IPS DF 6.9 (cell line): ENCODE results near the gene MYL9.

Source experiments
- DNase-seq: peaks from one replicate; pipeline ENCODE4 v3.0.0-alpha.2; 2013; ENCODE audit warnings: low read depth, low spot score
- H3K27ac ChIP-seq: one replicate; pipeline ENCODE4 v1.5.1; 2013; ENCODE audit warnings: low read length, control low read depth
- H3K27me3 ChIP-seq: 2 replicates; pipeline ENCODE4 v1.6.1; 2013; ENCODE audit warnings: mild to moderate bottlenecking, low read length; ENCODE audit not compliant: control insufficient read depth, insufficient read depth
- H3K36me3 ChIP-seq: 2 replicates; pipeline ENCODE4 v1.6.1; 2013; ENCODE audit warnings: low read length; ENCODE audit not compliant: control insufficient read depth, insufficient read depth
- H3K4me1 ChIP-seq: 2 replicates; pipeline ENCODE4 v1.6.1; 2013; ENCODE audit warnings: low read length; ENCODE audit not compliant: control insufficient read depth, insufficient read depth
- H3K4me3 ChIP-seq: 2 replicates; pipeline ENCODE4 v1.5.1; 2013; ENCODE audit warnings: mild to moderate bottlenecking, low read length
- H3K9me3 ChIP-seq: 2 replicates; pipeline ENCODE4 v1.6.1; 2013; ENCODE audit warnings: low read length, inconsistent platforms; ENCODE audit not compliant: control insufficient read depth, insufficient read depth
- WGBS: extraction: QIAGEN DNeasy Blood & Tissue Kit; methylation state at CpG from one replicate; pipeline ENCODE4 v1.1.7; 2013; ENCODE audit warnings: mixed read lengths, missing lambda C conversion rate; ENCODE audit not compliant: insufficient read length, insufficient coverage; 5-methylcytosine and 5-hydroxymethylcytosine counted together

The MYL9 gene

DNA sequence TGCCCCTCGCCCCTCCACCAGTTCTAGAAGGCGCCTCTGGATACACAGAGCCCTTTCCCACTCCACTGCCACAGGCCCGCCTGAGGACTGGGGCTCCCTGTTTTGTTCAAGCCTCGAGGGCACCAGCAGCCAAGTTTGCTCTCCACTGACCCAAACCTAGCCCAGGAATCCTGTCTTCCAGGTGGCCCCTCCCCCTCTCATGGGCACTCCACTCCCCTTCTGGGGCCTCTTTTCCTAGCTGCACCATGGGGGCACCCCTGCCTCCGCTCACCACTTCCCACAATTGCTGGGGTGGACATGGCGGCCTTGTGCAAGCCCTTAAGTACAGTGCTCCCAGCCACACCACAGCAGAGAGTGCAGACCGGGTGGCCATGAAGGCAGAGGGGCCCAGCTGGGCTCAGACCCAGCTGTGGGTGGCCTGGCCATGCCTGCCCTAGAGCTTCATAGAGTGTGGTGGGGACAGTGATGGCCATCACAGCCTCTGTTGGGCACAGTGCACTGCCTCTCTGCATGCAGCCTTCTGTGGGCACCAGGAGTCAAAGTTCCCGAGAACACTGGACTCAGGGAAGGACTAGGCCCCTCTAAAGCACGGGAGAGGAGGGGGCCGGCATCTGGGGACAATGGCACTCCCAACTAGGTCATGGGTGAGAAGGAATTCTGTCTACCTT lies 1.3 kb downstream of the MYL9 start:
- H3K4me3 ChIP-seq: no peak overlapping the region
- H3K27me3 ChIP-seq: no peaks in the 10 kb centered on the region
- DNase-seq: no peak
- WGBS: no CpG with 5 or more reads among the region's 10 CpGs
- H3K4me1 ChIP-seq: peaks cover 15% of the 10 kb centered on the region
- H3K27ac ChIP-seq: no peak overlapping the region
- H3K36me3 ChIP-seq: no peaks in the 10 kb centered on the region
- H3K9me3 ChIP-seq: no peaks in the 10 kb centered on the region

DNA sequence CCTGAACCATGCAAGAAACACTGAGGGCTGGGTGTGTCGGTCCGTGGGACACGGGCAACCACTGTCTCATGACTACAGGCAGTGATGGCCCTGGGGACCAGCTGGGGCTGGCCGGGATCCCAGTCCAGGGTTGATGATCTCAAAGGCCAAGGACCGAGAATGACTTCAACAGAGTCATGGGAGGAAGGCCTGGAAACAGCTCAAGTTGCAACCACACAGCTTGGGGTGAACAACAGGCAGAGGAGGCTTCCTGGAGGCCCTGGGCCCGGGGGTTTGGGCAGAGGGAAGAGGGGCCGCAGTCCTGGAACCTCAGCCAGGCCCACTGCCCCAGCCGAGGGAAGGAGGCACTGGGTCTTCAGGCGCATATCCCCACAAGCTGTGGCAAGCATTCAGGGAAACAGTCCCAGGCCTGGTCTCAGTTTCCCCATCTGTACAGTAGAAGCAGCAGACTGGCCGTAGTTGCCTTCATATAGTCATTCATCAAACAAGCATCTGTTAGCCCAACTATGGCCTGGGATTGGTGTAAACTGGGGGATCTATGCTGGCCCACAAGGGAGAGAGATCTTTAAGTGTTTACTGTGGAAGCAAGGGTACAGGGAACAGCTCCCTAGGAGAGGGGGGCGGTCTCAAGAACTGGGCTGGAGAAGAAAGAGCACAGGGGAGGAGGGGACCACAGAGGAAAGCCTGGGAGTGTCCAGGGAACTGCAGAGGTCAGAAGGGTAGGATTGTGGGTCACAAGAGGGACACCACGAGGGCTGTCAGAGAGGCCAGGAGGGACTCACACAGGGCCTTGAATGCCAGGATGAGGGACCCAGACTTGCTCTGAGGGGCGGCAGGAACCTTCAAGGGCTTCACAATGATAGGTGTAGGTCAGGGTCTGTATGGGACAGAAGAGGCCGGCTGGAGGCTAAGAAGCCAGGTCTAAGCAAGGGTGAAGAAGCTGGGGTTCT lies 2.1 kb downstream of the MYL9 start:
- H3K27me3 ChIP-seq: no peaks in the 10 kb centered on the region
- H3K9me3 ChIP-seq: no peaks in the 10 kb centered on the region
- H3K4me3 ChIP-seq: no peak overlapping the region
- peaks cover 15% of the 10 kb centered on the region for H3K4me1 ChIP-seq
- 0 out of 2 replicates have a peak, but pooled peaks cover under 1% of the 10 kb centered on the region for H3K36me3 ChIP-seq
- DNase-seq: no peak
- WGBS: no CpG with 5 or more reads among the region's 14 CpGs
- no peak overlapping the region for H3K27ac ChIP-seq

DNA sequence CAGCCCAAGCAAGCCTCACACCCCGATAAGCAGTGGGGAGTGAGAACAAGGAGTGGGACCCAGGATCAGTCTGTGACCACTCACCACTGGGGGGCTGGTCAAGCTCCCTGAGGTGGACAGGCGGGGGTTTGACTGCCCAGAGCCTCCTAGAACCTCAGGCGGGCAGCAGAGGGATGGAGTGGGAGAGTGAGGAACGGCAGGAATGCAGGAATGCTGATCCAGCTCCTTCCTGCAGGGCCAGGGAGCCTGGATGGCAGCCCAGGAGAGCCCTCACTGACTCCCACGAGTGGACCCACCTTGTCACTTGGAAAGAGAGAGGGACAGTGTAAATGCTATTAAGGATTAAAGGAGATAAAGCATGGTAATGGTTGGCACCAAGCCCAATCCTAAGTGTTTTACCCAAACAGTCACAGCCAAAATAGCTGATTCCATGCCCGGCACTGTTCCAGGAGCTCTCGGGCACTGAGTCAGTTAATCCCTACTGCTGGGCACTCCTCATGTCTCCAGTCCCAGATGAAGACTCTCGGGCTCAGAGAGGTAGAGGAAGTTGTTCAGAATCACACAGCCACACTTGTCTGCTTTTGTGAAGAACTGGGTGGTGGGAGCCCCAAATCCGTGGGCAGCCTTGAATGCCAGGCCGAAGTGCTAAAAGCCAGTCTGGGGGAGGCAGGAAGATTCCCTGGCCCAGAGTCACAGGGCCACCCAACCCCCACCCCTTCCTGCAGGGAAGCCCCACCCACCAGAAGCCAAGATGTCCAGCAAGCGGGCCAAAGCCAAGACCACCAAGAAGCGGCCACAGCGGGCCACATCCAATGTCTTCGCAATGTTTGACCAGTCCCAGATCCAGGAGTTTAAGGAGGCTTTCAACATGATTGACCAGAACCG lies 3.1 kb downstream of the MYL9 start:
- Histone ChIP-seq H3K4me3 (no peak overlapping the region), H3K27ac (no peak overlapping the region)
- WGBS: no CpG with 5 or more reads among the region's 15 CpGs

DNA sequence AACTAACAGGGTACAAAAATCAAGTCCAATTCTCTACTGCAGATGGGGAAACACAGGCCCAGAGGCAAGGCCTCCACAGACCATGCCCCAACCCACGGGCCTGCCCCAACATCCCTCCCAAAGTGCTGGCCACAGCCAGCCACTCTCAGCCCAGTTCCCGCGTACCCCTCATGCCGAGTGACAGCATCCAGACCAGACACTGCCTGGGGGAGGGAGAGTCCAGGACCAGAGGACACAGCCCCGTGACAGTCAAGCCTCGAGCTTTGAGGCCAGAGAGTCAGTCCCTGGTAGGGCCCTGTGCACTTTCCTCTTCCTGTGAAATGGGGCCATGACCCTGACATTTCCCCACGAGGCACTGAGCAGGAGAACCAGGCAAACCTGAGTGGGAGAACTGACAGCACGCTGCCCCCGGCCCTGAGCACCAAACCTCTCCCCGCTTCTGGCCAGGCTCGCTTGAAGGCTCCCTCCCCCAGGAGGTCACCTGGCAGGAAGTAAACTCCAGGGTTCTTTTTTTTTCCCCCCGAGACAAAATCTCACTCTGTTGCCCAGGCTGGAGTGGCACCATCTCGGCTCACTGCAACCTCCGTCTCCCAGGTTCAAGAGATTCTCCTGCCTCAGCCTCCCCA lies 4.9 kb downstream of the MYL9 start:
- Histone ChIP-seq H3K9me3 (no peaks in the 10 kb centered on the region), H3K36me3 (0 out of 2 replicates have a peak, but pooled peaks cover 3% of the 10 kb centered on the region), H3K4me3 (no peak overlapping the region), H3K27me3 (no peaks in the 10 kb centered on the region), H3K27ac (no peak overlapping the region), H3K4me1 (peaks cover 12% of the 10 kb centered on the region)
- WGBS: no CpG with 5 or more reads among the region's 14 CpGs
- DNase-seq: no peak

More for the DNA sequence above, 3.1 kb downstream of the MYL9 start:
- no peaks in the 10 kb centered on the region for H3K9me3 ChIP-seq
- no peaks in the 10 kb centered on the region for H3K27me3 ChIP-seq
- no peak for DNase-seq
- H3K4me1 ChIP-seq: peaks cover 15% of the 10 kb centered on the region
- H3K36me3 ChIP-seq: 0 out of 2 replicates have a peak, but pooled peaks cover 3% of the 10 kb centered on the region

DNA sequence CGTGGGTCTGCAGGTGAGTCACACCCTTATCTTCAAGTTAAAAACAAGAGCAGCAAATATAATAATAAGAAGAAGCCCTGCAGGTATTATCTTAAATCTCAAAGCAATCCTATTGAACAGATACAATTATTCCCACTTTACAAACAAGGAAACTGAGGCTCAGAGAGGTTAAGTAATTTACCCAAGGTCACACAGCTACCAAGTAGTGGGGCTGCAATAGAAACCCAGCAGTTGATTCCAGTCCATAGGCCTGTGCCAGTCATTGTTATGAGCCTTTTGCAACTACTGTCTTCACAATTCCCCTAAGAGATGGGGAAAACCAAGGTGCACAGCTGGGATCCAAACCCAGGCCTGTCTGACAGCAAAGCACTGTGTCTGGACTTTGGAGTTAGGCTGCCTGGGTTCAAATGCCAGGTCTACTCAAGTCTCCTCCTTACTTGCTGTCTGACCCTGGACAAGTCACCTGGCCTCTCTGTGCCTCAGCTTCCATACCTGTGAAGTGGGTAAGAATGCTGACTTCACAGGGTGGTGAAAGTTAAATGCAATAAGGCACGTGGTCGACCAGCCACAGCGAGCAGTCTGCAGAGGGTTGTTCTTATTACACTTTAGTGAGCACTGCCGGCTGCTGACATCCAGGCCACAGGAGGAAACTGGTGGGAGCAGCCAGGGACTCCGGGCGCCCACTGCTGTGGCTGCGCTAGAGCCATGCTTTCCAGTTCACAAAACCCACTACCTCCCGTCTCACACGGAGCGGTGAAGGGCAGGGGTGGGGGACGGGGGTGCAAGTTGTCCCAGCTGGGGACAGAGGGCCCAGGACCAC lies 6.1 kb downstream of the MYL9 start:
- DNase-seq: no peak
- no peaks in the 10 kb centered on the region for H3K9me3 ChIP-seq
- WGBS: no CpG with 5 or more reads among the region's 12 CpGs
- H3K4me3 ChIP-seq: no peak overlapping the region
- H3K27ac ChIP-seq: no peak overlapping the region
- H3K27me3 ChIP-seq: no peaks in the 10 kb centered on the region
- peaks cover 9% of the 10 kb centered on the region for H3K4me1 ChIP-seq
- H3K36me3 ChIP-seq: 0 out of 2 replicates have a peak, but pooled peaks cover 3% of the 10 kb centered on the region

DNA sequence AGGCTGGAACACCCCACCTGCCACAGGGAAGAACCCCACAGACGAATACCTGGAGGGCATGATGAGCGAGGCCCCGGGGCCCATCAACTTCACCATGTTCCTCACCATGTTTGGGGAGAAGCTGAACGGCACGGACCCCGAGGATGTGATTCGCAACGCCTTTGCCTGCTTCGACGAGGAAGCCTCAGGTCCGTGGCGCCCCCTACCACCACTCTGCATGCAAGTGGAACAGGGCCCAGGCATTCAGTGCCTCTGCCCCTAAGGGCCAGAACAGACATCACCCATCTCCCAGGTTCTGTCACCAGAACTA lies 6.6 kb downstream of the MYL9 start:
- no peaks in the 10 kb centered on the region for H3K9me3 ChIP-seq
- no CpG with 5 or more reads among the region's 12 CpGs for WGBS
- no peak overlapping the region for H3K4me3 ChIP-seq
- 0 out of 2 replicates have a peak, but pooled peaks cover 3% of the 10 kb centered on the region for H3K36me3 ChIP-seq
- peaks cover 4% of the 10 kb centered on the region for H3K4me1 ChIP-seq
- H3K27me3 ChIP-seq: no peaks in the 10 kb centered on the region
- no peak for DNase-seq
- no peak overlapping the region for H3K27ac ChIP-seq

DNA sequence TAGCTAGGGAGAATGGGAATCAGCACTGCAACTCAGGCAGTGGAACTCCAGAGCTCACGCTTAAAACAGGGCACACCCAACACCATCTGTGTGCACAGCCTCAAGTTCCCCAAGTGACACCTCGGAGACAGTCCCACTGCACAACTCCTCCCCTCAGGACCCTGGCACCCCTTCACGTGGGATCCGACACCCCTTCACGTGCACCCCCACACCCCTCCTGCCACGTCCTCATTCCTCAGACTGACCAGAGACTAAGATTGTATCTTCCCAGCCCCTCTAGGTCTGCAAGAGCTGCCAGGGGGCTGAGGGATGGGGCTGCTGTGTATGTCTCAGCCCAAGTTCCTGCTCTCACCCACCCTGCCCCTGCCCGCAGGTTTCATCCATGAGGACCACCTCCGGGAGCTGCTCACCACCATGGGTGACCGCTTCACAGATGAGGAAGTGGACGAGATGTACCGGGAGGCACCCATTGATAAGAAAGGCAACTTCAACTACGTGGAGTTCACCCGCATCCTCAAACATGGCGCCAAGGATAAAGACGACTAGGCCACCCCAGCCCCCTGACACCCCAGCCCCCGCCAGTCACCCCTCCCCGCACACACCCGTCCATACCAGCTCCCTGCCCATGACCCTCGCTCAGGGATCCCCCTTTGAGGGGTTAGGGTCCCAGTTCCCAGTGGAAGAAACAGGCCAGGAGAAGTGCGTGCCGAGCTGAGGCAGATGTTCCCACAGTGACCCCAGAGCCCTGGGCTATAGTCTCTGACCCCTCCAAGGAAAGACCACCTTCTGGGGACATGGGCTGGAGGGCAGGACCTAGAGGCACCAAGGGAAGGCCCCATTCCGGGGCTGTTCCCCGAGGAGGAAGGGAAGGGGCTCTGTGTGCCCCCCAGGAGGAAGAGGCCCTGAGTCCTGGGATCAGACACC lies 7.6 kb downstream of the MYL9 start:
- Histone ChIP-seq H3K27ac (no peak overlapping the region), H3K36me3 (0 out of 2 replicates have a peak, but pooled peaks cover 3% of the 10 kb centered on the region), H3K9me3 (no peaks in the 10 kb centered on the region), H3K4me1 (peaks cover 3% of the 10 kb centered on the region; the same call in 1 of the 2 replicates), H3K27me3 (no peaks in the 10 kb centered on the region), H3K4me3 (no peak overlapping the region)
- no peak for DNase-seq
- WGBS: no CpG with 5 or more reads among the region's 23 CpGs

DNA sequence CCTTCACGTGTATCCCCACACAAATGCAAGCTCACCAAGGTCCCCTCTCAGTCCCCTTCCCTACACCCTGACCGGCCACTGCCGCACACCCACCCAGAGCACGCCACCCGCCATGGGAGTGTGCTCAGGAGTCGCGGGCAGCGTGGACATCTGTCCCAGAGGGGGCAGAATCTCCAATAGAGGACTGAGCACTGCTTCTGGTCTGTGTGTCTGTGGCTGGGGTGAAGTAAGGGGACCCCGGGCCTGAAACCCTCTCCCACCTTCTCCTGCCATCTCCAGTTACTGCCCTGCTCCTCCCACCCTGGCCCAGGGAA lies 8.3 kb downstream of the MYL9 start:
- no peaks in the 10 kb centered on the region for H3K9me3 ChIP-seq
- H3K36me3 ChIP-seq: 0 out of 2 replicates have a peak, but pooled peaks cover 3% of the 10 kb centered on the region
- H3K4me3 ChIP-seq: no peak overlapping the region
- no peak for DNase-seq
- no CpG with 5 or more reads among the region's 9 CpGs for WGBS
- H3K27ac ChIP-seq: no peak overlapping the region
- no peaks in the 10 kb centered on the region for H3K4me1 ChIP-seq
- H3K27me3 ChIP-seq: no peaks in the 10 kb centered on the region
